ENCODE results near the gene ERBB4.
"Not testable (repeated sequence)": the region's sequence is repeated elsewhere in the genome, so short reads cannot be mapped to it uniquely, and the experiment has no call there.

The ERBB4 gene

GRCh38 chr2:212284166-212284565, 254.4 kb downstream of the ERBB4 start:
- no peak for DNase-seq

GRCh38 chr2:212282671-212283261, 255.8 kb downstream of the ERBB4 start:
- no peak for DNase-seq

GRCh38 chr2:212276813-212277212, 261.8 kb downstream of the ERBB4 start:
- DNase-seq, result no peak

- no peak for DNase-seq
Observed at GRCh38 chr2:212274215-212274614, 264.4 kb downstream of the ERBB4 start.

GRCh38 chr2:212271583-212271982, 267.0 kb downstream of the ERBB4 start:
- no peak for DNase-seq

- no peak for DNase-seq
Observed at GRCh38 chr2:212269005-212269404, 269.6 kb downstream of the ERBB4 start.

- no peak for DNase-seq
Observed at GRCh38 chr2:212266297-212266696, 272.3 kb downstream of the ERBB4 start.

GRCh38 chr2:212265777-212266176, 272.8 kb downstream of the ERBB4 start:
- DNase-seq, result no peak

GRCh38 chr2:212264187-212264586, 274.4 kb downstream of the ERBB4 start:
- no peak for DNase-seq

- no peak for DNase-seq
Observed at GRCh38 chr2:212259226-212259625, 279.4 kb downstream of the ERBB4 start.

- DNase-seq, result no peak
Observed at GRCh38 chr2:212254339-212254738, 284.3 kb downstream of the ERBB4 start.

GRCh38 chr2:212249451-212249850, 289.2 kb downstream of the ERBB4 start:
- no peak for DNase-seq

- DNase-seq, result no peak
Observed at GRCh38 chr2:212245880-212246279, 292.7 kb downstream of the ERBB4 start.

- DNase-seq, result no peak
Observed at GRCh38 chr2:212242724-212243123, 295.9 kb downstream of the ERBB4 start.

GRCh38 chr2:212238152-212238551, 300.4 kb downstream of the ERBB4 start:
- not testable (repeated sequence) for DNase-seq

GRCh38 chr2:212237350-212238095, 301.1 kb downstream of the ERBB4 start:
- DNase-seq, result no peak

- no peak for DNase-seq
Observed at GRCh38 chr2:212228743-212229171, 309.8 kb downstream of the ERBB4 start.

GRCh38 chr2:212227755-212228154, 310.8 kb downstream of the ERBB4 start:
- peak; percentile 74 for DNase-seq

GRCh38 chr2:212226114-212226513, 312.5 kb downstream of the ERBB4 start:
- DNase-seq, result no peak

- no peak for DNase-seq
Observed at GRCh38 chr2:212223696-212224095, 314.9 kb downstream of the ERBB4 start.

GRCh38 chr2:212213191-212213590, 325.4 kb downstream of the ERBB4 start:
- DNase-seq, result no peak

GRCh38 chr2:212208467-212208866, 330.1 kb downstream of the ERBB4 start:
- DNase-seq, result no peak

GRCh38 chr2:212197776-212198175, 340.8 kb downstream of the ERBB4 start:
- DNase-seq, result no peak

- DNase-seq, result no peak
Observed at GRCh38 chr2:212195626-212196025, 343.0 kb downstream of the ERBB4 start.

- no peak for DNase-seq
Observed at GRCh38 chr2:212194396-212194795, 344.2 kb downstream of the ERBB4 start.
